Pancreas (tissue), 10 donors: ENCODE data around the gene NREP. TPM values are rescaled to one million over a fixed set of nuclear protein-coding genes. Genes with fewer than 3 reads are reported as not detected.
A peak's percentile ranks its signal among the peaks of the same experiment; 100 is the strongest.

ENCODE experiments used
- ATAC-seq, 4 donors: fragments of 200-7000 bp; cut with Tn5 transposase; one replicate each; pipeline versions ENCODE4 v1.8.0 to v1.9.1; 2020; ENCODE audit warnings: mild to moderate bottlenecking in 4 of 4, moderate library complexity in 4 of 4
- DNase-seq, 6 donors: peaks; one replicate each; pipeline ENCODE4 v3.0.0-alpha.2; 2020
- FAIRE-seq: peaks from 2 replicates; lab custom pipeline; 2012; peaks lifted over from hg19 to GRCh38; lab: Jason Lieb, UNC
- H3K27ac ChIP-seq, 4 donors: fragments of 200-600 bp; sonication (generic); 1 replicate in 3 of 4; 2 replicates in 1 of 4; pipeline versions ENCODE4 v1.5.0 to v1.8.0; 2020
- H3K27me3 ChIP-seq, 4 donors: fragments of 200-600 bp; one replicate each; pipeline ENCODE4 v1.8.0; 2021
- H3K36me3 ChIP-seq, 3 donors: fragments of 200-600 bp; sonication (generic) in 1 of 3; one replicate each; pipeline versions ENCODE4 v1.5.0 to v1.8.0; 2020 to 2021
- H3K4me1 ChIP-seq, 3 donors: fragments of 200-600 bp; one replicate each; pipeline ENCODE4 v1.8.0; 2021
- H3K4me3 ChIP-seq, 4 donors: fragments of 200-600 bp; sonication (generic) in 2 of 4; one replicate each; pipeline versions ENCODE4 v1.5.0 to v1.8.0; 2020 to 2021
- H3K9me3 ChIP-seq, 4 donors: fragments of 200-600 bp; one replicate each; pipeline ENCODE4 v1.8.0; 2021
- CTCF ChIP-seq, 4 donors: fragments of 200-600 bp; sonication (generic) in 3 of 4; IDR thresholded peaks; one replicate each; pipeline versions ENCODE4 v1.5.0 to v1.8.0; 2021; ENCODE audit warnings: antibody characterized with exemption in 4 of 4
- WGBS, 2 donors: extraction: QIAGEN DNeasy Blood & Tissue Kit; methylation state at CpG; one replicate each; pipeline ENCODE4 v1.1.7; 2013; 5-methylcytosine and 5-hydroxymethylcytosine counted together
- intact Hi-C, 3 donors: fragments of 100-400 bp; cut with DNase I; formaldehyde crosslinking; loops; one replicate each; pipeline versions ENCODE4 v1.11.1 to v1.14.2; 2022
- polyA plus RNA-seq, 2 donors: library from polyadenylated mRNA; stranded (reverse); fragments of 200-250 nt; gene quantifications; one replicate each; pipeline ENCODE4 v1.2.3, GENCODE V29; 2013
- total RNA-seq, 6 donors: library from RNA; stranded (reverse); fragmentation: NEBNext Ultra II Directional in 4 of 6; extraction: Animal tissue kit (Norgen Biotek cat#: 25700) in 4 of 6; gene quantifications; one replicate each; pipeline versions ENCODE4 v1.2.1 to v1.2.4, GENCODE V29; 2021 to 2023
- donor health status: healthy with polysubstance abuse.
- donor health status: DM: no; HTN: no; CAD: no; lungs with moderate emphysema.
- donor health status: DM: no; HTN: no; CAD: no.
- donor health status: control.
- donor health status: control.
- donor health status: Bipolar disorder and iron deficiency.
- donor health status: DM: yes; HTN: yes; CAD: no.
- donor health status: DM: no; HTN: no; CAD: no.
- donor health status: DM: no; HTN: no; CAD: no.
- donor health status: DM: yes; HTN: yes; CAD: no.

NREP gene
- total and polyA plus RNA-seq, 8 donors, result 2.3 to 19.1 (median 5.0) TPM

- 87 to 95% methylated on average over 3 of the region's 3 CpGs for WGBS, 2 donors
- no peaks in the 10 kb centered on the region for H3K4me1 ChIP-seq
- no peaks in the 10 kb centered on the region for H3K9me3 ChIP-seq
- intact Hi-C loops, result no loop called here
- DNase-seq, result no peak
- H3K27ac ChIP-seq, result no peak overlapping the region
- no peak overlapping the region for H3K4me3 ChIP-seq
- TF ChIP-seq CTCF (IDR thresholded peaks at IDR 0.05), result no peak
- no peak for FAIRE-seq
- ATAC-seq, result no peak
- H3K27me3 ChIP-seq, result no peaks in the 10 kb centered on the region
- H3K36me3 ChIP-seq, result no peaks in the 10 kb centered on the region
These were observed 27.6 kb upstream of the NREP start for GRCh38 chr5:111784491-111785181.

GRCh38 chr5:111783537-111783936 lies 26.5 kb upstream of the NREP start:
- no peak for ATAC-seq
- 75 to 83% methylated on average over 3 of the region's 3 CpGs for WGBS, 2 donors
- H3K4me3 ChIP-seq, result no peak overlapping the region
- no peak for TF ChIP-seq CTCF (IDR thresholded peaks at IDR 0.05)
- no peak for DNase-seq
- H3K36me3 ChIP-seq, result no peaks in the 10 kb centered on the region
- no peak overlapping the region for H3K27ac ChIP-seq
- intact Hi-C loops, result no loop called here
- no peak for FAIRE-seq
- H3K4me1 ChIP-seq, result no peaks in the 10 kb centered on the region
- no peaks in the 10 kb centered on the region for H3K27me3 ChIP-seq
- no peaks in the 10 kb centered on the region for H3K9me3 ChIP-seq

GRCh38 chr5:111782216-111782615 lies 25.2 kb upstream of the NREP start:
- no peaks in the 10 kb centered on the region for H3K27me3 ChIP-seq
- no peaks in the 10 kb centered on the region for H3K36me3 ChIP-seq
- no peak for ATAC-seq
- no peaks in the 10 kb centered on the region for H3K9me3 ChIP-seq
- 82 to 87% methylated on average over 2 of the region's 2 CpGs for WGBS, 2 donors
- H3K4me1 ChIP-seq, result no peaks in the 10 kb centered on the region
- DNase-seq, result no peak
- FAIRE-seq, result no peak
- no peak for TF ChIP-seq CTCF (IDR thresholded peaks at IDR 0.05)
- H3K4me3 ChIP-seq, result no peak overlapping the region
- no peak overlapping the region for H3K27ac ChIP-seq
- intact Hi-C loops, result no loop called here

- WGBS, 2 donors, result 80 to 82% methylated on average over 6 of the region's 6 CpGs
- FAIRE-seq (no peak), DNase-seq (peak in 2 of 6 donors; percentile 46 to 51), ATAC-seq (peak in 2 of 4 donors; percentile 23 to 53)
- no peak overlapping the region for H3K4me3 ChIP-seq
- no peaks in the 10 kb centered on the region for H3K4me1 ChIP-seq
- H3K27ac ChIP-seq, result no peak overlapping the region
- H3K27me3 ChIP-seq, result no peaks in the 10 kb centered on the region
- no peak for TF ChIP-seq CTCF (IDR thresholded peaks at IDR 0.05)
- intact Hi-C loops, result no loop called here
- no peaks in the 10 kb centered on the region for H3K36me3 ChIP-seq
- no peaks in the 10 kb centered on the region for H3K9me3 ChIP-seq
These were observed 24.2 kb upstream of the NREP start for GRCh38 chr5:111781200-111781599.

- FAIRE-seq (no peak), ATAC-seq (no peak), DNase-seq (no peak)
- H3K9me3 ChIP-seq, result no peaks in the 10 kb centered on the region
- no peaks in the 10 kb centered on the region for H3K36me3 ChIP-seq
- TF ChIP-seq CTCF (IDR thresholded peaks at IDR 0.05), result no peak
- H3K27ac ChIP-seq, result no peak overlapping the region
- no peaks in the 10 kb centered on the region for H3K27me3 ChIP-seq
- H3K4me1 ChIP-seq, result no peaks in the 10 kb centered on the region
- intact Hi-C loops, result no loop called here
- WGBS, 2 donors, result 48 to 56% methylated on average over 4 of the region's 4 CpGs
- H3K4me3 ChIP-seq, result no peak overlapping the region
These were observed 22.9 kb upstream of the NREP start for GRCh38 chr5:111779922-111780292.
